Measurements from ENCODE around the gene SPC25. TPM values are rescaled to one million over a fixed set of nuclear protein-coding genes. Genes with fewer than 3 reads are reported as not detected.

Gene SPC25
- total RNA-seq, 1 experiment from 2014 or later = 20.7 TPM

DNA sequence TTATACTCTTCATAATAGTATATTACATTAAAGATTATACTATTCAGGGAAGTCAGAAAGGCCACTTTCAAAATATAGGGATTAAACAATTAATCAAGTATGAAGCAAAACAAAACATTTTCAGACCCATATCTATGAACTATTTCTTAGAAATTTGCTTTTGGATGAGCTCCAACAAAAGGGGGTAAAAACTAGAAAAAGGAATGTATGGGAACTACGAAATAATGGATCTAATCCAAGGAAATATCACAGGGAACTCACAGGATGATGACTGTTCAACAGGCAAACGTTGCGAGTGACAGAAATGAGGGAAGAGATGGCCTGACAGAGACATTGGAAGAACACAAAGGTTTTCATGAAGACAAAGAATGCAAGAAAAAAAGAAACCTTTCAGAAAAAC lies 38.8 kb upstream of the SPC25 start:
- H3K4me1 ChIP-seq (replicated peaks; ENCODE audit: insufficient read depth) = no peaks in the 10 kb centered on the region
- no peaks in the 10 kb centered on the region for H3K79me2 ChIP-seq (ENCODE audit: low read depth)
- DNase-seq = no peak
- no peak overlapping the region for H3K4me2 ChIP-seq
- TF ChIP-seq, protein P1, sequence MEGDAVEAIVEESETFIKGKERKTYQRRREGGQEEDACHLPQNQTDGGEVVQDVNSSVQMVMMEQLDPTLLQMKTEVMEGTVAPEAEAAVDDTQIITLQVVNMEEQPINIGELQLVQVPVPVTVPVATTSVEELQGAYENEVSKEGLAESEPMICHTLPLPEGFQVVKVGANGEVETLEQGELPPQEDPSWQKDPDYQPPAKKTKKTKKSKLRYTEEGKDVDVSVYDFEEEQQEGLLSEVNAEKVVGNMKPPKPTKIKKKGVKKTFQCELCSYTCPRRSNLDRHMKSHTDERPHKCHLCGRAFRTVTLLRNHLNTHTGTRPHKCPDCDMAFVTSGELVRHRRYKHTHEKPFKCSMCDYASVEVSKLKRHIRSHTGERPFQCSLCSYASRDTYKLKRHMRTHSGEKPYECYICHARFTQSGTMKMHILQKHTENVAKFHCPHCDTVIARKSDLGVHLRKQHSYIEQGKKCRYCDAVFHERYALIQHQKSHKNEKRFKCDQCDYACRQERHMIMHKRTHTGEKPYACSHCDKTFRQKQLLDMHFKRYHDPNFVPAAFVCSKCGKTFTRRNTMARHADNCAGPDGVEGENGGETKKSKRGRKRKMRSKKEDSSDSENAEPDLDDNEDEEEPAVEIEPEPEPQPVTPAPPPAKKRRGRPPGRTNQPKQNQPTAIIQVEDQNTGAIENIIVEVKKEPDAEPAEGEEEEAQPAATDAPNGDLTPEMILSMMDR (conservative IDR thresholded peaks at IDR 0.05) = no peak
- TF ChIP-seq EZH2 (IDR thresholded peaks at IDR 0.05; ENCODE audit: low read depth) = no peak
- no peaks in the 10 kb centered on the region for H3K9me3 ChIP-seq (ENCODE audit: insufficient read depth, low read depth)
- ChIA-PET POLR2A (ENCODE audit: unreplicated experiment) (no interaction called here), CTCF (no interaction called here)
- no peak overlapping the region for H3K4me3 ChIP-seq
- BruUV-seq (replicated peaks) = no TSS peak
- H3F3A ChIP-seq (ENCODE audit: insufficient read depth, low read depth) = no peaks in the 10 kb centered on the region
- intact Hi-C loops (cut with micrococcal nuclease; ENCODE audit: unreplicated experiment) = no loop called here
- H3K36me3 ChIP-seq (ENCODE audit: low read depth) = no peaks in the 10 kb centered on the region
- H3K27me3 ChIP-seq (ENCODE audit: insufficient read depth, low read depth) = no peaks in the 10 kb centered on the region
- H3K9me2 ChIP-seq (ENCODE audit: insufficient read depth) = no peaks in the 10 kb centered on the region
- no peak overlapping the region for H3K27ac ChIP-seq
- H2AFZ ChIP-seq = no peak overlapping the region
- H4K20me1 ChIP-seq (ENCODE audit: insufficient read depth) = no peaks in the 10 kb centered on the region

DNA sequence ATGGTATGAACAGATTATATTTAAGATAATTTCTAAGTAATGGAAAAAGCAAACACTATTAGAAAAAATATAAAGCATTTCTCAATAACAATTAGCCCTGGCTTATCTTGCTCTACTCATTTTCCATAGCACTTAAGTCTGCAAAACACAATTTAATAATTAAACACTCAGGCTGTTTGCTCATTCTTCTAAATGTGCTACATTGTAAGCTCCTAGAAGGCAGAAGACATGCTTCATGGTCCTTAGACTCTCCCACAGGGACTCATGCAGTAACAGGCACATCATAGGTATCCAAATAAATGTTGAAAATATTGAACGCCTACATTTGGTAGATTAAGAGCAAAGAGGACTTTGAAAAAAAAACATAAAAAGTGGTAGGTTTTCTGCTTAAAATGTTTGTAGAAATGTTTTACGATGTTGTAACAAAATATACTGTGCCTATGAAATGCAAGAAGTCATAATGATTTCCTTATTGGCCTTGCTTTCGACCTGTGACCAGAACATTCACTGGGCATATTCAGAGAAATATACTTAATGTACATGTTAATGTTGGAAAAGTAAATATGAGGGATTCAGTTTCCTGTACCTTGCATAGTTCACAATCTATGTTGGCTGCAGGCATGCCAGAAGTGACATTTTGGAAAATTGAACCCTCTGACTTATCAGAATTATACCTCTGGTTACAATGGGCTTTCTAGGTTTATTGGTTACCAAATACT lies 38.0 kb upstream of the SPC25 start:
- ChIA-PET CTCF (no interaction called here), POLR2A (ENCODE audit: unreplicated experiment) (no interaction called here)
- Histone ChIP-seq H3K4me3 (no peak overlapping the region), H3K9me3 (ENCODE audit: insufficient read depth, low read depth) (no peaks in the 10 kb centered on the region), H4K20me1 (ENCODE audit: insufficient read depth) (no peaks in the 10 kb centered on the region), H3K4me2 (no peak overlapping the region), H2AFZ (no peak overlapping the region), H3K36me3 (ENCODE audit: low read depth) (no peaks in the 10 kb centered on the region), H3K27me3 (ENCODE audit: insufficient read depth, low read depth) (no peaks in the 10 kb centered on the region), H3K9me2 (ENCODE audit: insufficient read depth) (no peaks in the 10 kb centered on the region), H3K27ac (no peak overlapping the region), H3K79me2 (ENCODE audit: low read depth) (no peaks in the 10 kb centered on the region), H3F3A (ENCODE audit: insufficient read depth, low read depth) (no peaks in the 10 kb centered on the region), H3K4me1 (replicated peaks; ENCODE audit: insufficient read depth) (no peaks in the 10 kb centered on the region)
- intact Hi-C loops (cut with micrococcal nuclease; ENCODE audit: unreplicated experiment) = no loop called here
- TF ChIP-seq, protein P1 (conservative IDR thresholded peaks at IDR 0.05) = no peak
- no peak for TF ChIP-seq EZH2 (IDR thresholded peaks at IDR 0.05; ENCODE audit: low read depth)
- DNase-seq = no peak
- BruUV-seq (replicated peaks) = no TSS peak

DNA sequence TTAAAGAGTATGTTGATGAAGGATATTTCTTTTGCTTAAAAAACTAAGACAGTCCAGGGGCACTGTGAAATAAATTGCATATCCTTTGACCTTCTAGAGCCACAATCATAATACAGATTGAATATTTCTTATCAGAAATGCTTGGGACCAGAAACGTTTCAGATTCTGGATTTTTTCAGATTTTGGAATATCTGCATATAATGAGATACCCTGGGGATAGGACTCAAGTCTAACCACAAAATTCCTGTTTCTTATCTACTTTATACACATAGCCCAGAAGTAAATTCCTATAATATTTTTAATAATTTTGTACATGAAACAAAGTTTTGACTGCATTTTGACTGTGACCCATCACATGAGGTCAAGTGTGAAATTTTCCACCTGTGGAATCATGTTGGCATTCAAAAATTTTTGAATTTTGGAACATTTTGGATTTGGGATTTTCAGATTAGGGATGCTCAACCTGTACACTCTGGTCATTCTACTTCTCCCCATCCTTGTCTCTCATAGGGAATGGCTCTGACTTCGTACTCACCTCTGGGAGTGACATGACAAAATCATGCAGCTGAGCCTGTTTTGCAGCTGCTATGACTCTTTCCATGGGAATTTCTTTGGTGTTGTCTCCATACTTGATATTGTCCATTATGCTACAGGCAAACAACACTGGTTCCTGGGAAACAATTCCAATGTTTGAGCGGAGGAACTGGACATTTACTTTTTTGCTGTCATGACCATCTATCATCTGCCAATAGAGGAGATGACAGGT lies 36.6 kb upstream of the SPC25 start:
- POLR2A ChIA-PET (ENCODE audit: unreplicated experiment) = no interaction called here
- Histone ChIP-seq H3K9me3 (ENCODE audit: insufficient read depth, low read depth) (no peaks in the 10 kb centered on the region), H3K27me3 (ENCODE audit: insufficient read depth, low read depth) (no peaks in the 10 kb centered on the region), H3K36me3 (ENCODE audit: low read depth) (no peaks in the 10 kb centered on the region), H3K4me3 (no peak overlapping the region), H4K20me1 (ENCODE audit: insufficient read depth) (no peaks in the 10 kb centered on the region), H3K27ac (no peak overlapping the region), H3K79me2 (ENCODE audit: low read depth) (no peaks in the 10 kb centered on the region), H2AFZ (no peak overlapping the region), H3K4me2 (no peak overlapping the region), H3K4me1 (replicated peaks; ENCODE audit: insufficient read depth) (no peaks in the 10 kb centered on the region), H3K9me2 (ENCODE audit: insufficient read depth) (no peaks in the 10 kb centered on the region), H3F3A (ENCODE audit: insufficient read depth, low read depth) (no peaks in the 10 kb centered on the region)
- TF ChIP-seq, protein P1 (conservative IDR thresholded peaks at IDR 0.05) = no peak
- no peak for TF ChIP-seq EZH2 (IDR thresholded peaks at IDR 0.05; ENCODE audit: low read depth)
- CTCF ChIA-PET = no interaction called here
- intact Hi-C loops (cut with micrococcal nuclease; ENCODE audit: unreplicated experiment) = no loop called here
- DNase-seq = peak; percentile 6 to 46
- no TSS peak for BruUV-seq (replicated peaks)

Data from PC-9 (cell line).